BE2C (cell line): ENCODE results near the gene ZNF474.

Experiments
- DNase-seq: peaks from one replicate; pipeline ENCODE4 v3.0.0-alpha.2; 2020
- H3K27me3 ChIP-seq: fragments of 250-450 bp; sonication (Bioruptor Pico); 2 replicates; pipeline ENCODE4 v1.5.1; 2020; ENCODE audit warnings: mild to moderate bottlenecking
- H3K36me3 ChIP-seq: fragments of 250-450 bp; sonication (Bioruptor Pico); 2 replicates; pipeline ENCODE4 v1.5.1; 2020; ENCODE audit warnings: mild to moderate bottlenecking
- H3K4me1 ChIP-seq: fragments of 250-450 bp; sonication (Bioruptor Pico); 2 replicates; pipeline ENCODE4 v1.5.1; 2020
- H3K4me3 ChIP-seq: 2 replicates; pipeline ENCODE4 v1.5.1; 2011; ENCODE audit warnings: low read depth, low read length
- H3K9me3 ChIP-seq: fragments of 250-450 bp; sonication (Bioruptor Pico); 2 replicates; pipeline ENCODE4 v1.5.1; 2020
- TF ChIP-seq, protein P1 (sequence below): IDR thresholded peaks from 2 replicates; pipeline ENCODE4 v1.5.1; 2012; ENCODE audit warnings: mild to moderate bottlenecking, low read depth, low read length

The ZNF474 gene

DNA sequence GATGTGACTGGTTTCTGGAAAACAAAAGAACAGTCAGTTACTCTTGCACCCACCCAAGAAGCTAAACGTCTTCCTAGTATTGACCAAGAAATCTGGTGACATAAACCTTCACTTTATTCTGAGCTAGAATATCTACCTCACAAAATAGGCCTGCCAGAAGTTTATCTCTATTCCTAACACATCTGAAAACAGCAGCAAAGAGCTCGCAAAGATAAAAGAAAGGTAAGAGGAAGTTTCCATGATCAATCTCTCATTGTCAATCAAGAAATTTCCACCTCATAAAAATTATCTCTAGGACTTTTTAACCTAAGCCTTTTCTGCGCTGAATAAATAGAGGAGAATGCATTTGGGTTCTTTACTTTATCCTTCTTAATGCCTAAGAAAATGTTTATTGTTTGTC lies 17.3 kb upstream of the ZNF474 start:
- H3K4me1 ChIP-seq = no peaks in the 10 kb centered on the region
- H3K27me3 ChIP-seq = no peaks in the 10 kb centered on the region
- TF ChIP-seq, protein P1, sequence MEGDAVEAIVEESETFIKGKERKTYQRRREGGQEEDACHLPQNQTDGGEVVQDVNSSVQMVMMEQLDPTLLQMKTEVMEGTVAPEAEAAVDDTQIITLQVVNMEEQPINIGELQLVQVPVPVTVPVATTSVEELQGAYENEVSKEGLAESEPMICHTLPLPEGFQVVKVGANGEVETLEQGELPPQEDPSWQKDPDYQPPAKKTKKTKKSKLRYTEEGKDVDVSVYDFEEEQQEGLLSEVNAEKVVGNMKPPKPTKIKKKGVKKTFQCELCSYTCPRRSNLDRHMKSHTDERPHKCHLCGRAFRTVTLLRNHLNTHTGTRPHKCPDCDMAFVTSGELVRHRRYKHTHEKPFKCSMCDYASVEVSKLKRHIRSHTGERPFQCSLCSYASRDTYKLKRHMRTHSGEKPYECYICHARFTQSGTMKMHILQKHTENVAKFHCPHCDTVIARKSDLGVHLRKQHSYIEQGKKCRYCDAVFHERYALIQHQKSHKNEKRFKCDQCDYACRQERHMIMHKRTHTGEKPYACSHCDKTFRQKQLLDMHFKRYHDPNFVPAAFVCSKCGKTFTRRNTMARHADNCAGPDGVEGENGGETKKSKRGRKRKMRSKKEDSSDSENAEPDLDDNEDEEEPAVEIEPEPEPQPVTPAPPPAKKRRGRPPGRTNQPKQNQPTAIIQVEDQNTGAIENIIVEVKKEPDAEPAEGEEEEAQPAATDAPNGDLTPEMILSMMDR = no peak
- H3K4me3 ChIP-seq = no peak overlapping the region
- no peak for DNase-seq
- no peaks in the 10 kb centered on the region for H3K9me3 ChIP-seq
- H3K36me3 ChIP-seq = no peaks in the 10 kb centered on the region

DNA sequence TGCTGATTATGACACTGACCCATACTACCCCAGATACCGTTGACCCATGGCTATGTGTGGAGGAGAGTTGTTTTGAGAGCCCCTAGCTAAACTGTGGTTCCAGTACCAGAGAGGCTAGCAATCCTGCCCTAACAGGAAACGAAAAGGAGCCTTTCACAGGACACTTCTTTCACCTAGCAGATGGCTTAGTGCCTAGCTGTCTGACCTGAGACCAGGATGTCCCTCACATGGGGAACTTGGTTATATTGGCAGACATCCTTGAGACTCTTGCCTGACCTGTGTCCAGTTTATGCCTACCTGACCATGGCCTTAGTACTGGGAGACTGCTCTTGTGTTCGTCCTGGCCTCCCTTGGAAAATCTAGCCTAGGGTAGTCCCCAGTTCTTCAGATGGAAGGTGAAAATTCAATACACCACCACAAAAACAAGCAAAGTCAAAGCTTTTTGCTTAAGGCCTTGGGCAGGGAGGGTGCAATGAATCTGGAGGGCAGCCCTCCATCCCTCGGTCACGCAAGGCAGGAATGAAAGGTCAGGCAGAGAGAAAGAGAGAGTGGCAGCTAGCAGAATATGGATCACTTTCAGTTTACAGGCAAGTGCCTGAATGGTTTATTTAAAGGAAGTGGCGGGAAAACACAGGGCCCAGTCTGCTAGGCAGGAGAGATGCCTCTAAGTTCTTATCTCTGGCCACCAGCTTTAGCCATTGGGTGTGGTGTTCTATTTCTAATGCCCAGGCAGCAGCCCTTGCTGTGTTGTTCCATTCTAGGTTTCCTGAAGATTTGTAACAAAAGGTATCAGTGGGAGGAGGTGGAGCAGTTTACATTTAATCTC lies 16.4 kb upstream of the ZNF474 start:
- Histone ChIP-seq H3K4me1 (no peaks in the 10 kb centered on the region), H3K4me3 (no peak overlapping the region), H3K27me3 (no peaks in the 10 kb centered on the region), H3K36me3 (no peaks in the 10 kb centered on the region), H3K9me3 (no peaks in the 10 kb centered on the region)
- TF ChIP-seq, protein P1 = no peak
- no peak for DNase-seq

DNA sequence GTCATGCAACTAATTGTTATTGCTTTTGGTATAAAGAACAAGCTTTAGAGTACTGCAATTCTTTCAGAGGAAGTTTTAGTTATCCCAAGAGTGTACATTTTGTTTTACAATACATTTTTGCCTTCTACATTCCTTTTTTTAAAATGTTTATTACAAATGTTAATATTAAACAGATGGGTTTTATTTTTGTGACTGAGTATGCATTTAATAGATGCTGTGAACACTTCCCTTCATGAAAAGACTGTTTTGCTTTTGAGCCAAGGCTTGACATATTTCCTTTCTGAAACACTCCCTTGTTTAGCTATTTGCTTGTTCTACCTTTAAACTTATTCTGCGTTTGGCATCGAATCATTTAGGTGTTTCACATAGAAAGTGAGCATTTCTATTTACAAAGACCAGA lies 14.8 kb upstream of the ZNF474 start:
- DNase-seq = no peak
- Histone ChIP-seq H3K27me3 (no peaks in the 10 kb centered on the region), H3K4me3 (no peak overlapping the region), H3K36me3 (no peaks in the 10 kb centered on the region), H3K4me1 (no peaks in the 10 kb centered on the region), H3K9me3 (no peaks in the 10 kb centered on the region)
- TF ChIP-seq, protein P1 = no peak

DNA sequence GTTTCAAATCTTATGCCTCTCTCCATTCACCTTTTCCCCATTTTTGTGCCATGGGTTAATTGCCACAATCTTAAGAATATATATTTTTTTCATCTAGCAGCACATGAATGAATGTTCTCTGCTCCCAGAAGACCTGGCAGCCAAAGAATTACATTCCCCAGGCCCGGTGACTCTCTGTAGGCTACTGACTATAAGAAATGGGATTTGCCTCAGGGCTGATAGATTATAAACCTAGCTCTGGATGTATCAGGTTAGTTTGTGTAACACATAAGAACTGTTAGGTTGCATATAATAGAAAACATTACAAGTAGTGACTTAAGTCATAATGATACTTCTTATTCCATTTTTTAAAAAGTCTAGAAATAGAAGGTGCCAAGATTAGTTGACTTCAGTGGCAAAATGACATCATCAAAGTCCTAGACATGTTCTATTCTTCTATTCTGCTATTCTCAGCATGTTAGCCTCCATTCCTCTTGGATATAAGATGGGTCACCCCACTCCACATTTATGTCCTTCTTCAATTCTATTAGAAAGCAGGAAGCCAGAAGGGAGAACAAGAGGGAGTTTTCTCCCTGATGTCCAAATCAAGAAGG lies 10.9 kb upstream of the ZNF474 start:
- no peak for DNase-seq
- Histone ChIP-seq H3K36me3 (no peaks in the 10 kb centered on the region), H3K9me3 (no peaks in the 10 kb centered on the region), H3K4me3 (no peak overlapping the region), H3K4me1 (no peaks in the 10 kb centered on the region), H3K27me3 (no peaks in the 10 kb centered on the region)
- TF ChIP-seq, protein P1 = no peak

DNA sequence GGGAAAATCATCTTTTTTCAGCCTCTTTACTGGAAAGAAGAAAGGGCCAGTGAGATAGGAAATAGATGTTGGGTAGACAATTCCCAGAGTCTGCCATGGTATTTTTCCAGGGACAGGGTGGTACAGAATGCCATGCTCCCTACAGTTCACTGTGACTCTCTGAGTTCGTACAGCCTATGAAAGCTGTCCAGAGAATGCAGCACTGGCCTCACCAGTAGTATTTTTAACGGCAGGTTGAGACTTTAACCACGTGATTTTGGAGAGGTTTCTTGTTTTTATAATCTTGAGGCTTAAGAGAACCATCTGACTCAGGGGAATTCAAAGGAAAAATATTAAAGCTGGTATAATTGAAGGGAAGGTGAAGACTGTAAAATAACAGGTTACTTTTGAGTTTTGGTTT lies 10.1 kb upstream of the ZNF474 start:
- TF ChIP-seq, protein P1 = no peak
- no peaks in the 10 kb centered on the region for H3K36me3 ChIP-seq
- no peak overlapping the region for H3K4me3 ChIP-seq
- no peak for DNase-seq
- H3K27me3 ChIP-seq = no peaks in the 10 kb centered on the region
- H3K9me3 ChIP-seq = no peaks in the 10 kb centered on the region
- no peaks in the 10 kb centered on the region for H3K4me1 ChIP-seq

DNA sequence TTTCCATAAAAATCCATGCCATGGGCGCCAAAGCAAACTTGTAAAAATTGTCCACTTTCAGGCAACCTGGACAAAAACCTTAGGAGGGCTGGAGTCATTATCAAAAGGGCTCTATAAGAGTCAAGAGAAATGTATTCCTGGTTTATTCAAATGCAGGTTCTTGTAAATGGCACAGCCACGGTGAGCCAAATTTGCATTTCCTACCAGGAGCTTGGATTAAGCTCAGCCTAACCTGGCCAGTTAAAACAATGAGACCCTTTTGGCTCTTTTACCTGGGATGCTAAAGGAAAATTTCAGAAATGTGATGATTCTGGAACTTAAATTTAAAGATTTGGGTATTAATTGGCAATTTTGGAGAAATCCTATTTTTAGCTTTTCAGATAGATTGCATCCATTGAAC lies 8.9 kb upstream of the ZNF474 start:
- DNase-seq = no peak
- Histone ChIP-seq H3K9me3 (no peaks in the 10 kb centered on the region), H3K4me3 (no peak overlapping the region), H3K36me3 (no peaks in the 10 kb centered on the region), H3K27me3 (no peaks in the 10 kb centered on the region), H3K4me1 (no peaks in the 10 kb centered on the region)
- TF ChIP-seq, protein P1 = no peak
